KMS-11 (cell line): ENCODE measurements around the gene MYO3B.
"Not testable (repeated sequence)": the region's sequence is repeated elsewhere in the genome, so short reads cannot be mapped to it uniquely, and the experiment has no call there.

Source experiments
- H2AFZ ChIP-seq: fragments of 200-600 bp; sonication (generic); 2 replicates; pipeline ENCODE4 v1.6.1; 2016; ENCODE audit warnings: antibody characterized with exemption, mixed run types, low read depth
- H3K27ac ChIP-seq: fragments of 200-600 bp; sonication (generic); 2 replicates; pipeline ENCODE4 v1.6.1; 2016; ENCODE audit warnings: mild to moderate bottlenecking, mixed run types
- H3K27me3 ChIP-seq: fragments of 200-600 bp; sonication (generic); 2 replicates; pipeline ENCODE4 v1.6.1; 2017; ENCODE audit warnings: mild to moderate bottlenecking, low read depth, mixed run types, moderate library complexity; ENCODE audit not compliant: insufficient read depth
- H3K36me3 ChIP-seq: fragments of 200-600 bp; sonication (generic); 2 replicates; pipeline ENCODE4 v1.6.1; 2017; ENCODE audit warnings: mild to moderate bottlenecking, mixed run types; ENCODE audit not compliant: insufficient read depth
- H3K4me1 ChIP-seq: fragments of 200-600 bp; sonication (generic); 2 replicates; pipeline ENCODE4 v1.6.1; 2016; ENCODE audit warnings: mild to moderate bottlenecking, low read depth, mixed run types; ENCODE audit not compliant: poor library complexity, severe bottlenecking
- H3K4me2 ChIP-seq: fragments of 200-600 bp; sonication (generic); 2 replicates; pipeline ENCODE4 v1.7.0; 2016; ENCODE audit warnings: mild to moderate bottlenecking, mixed run types
- H3K4me3 ChIP-seq: fragments of 200-600 bp; sonication (generic); IDR thresholded peaks from 2 replicates; pipeline ENCODE4 v1.6.1; 2017; ENCODE audit warnings: low read depth, low read length, mixed read lengths; ENCODE audit not compliant: insufficient read depth
- H3K79me2 ChIP-seq: fragments of 200-600 bp; sonication (generic); 2 replicates; pipeline ENCODE4 v1.6.1; 2016; ENCODE audit warnings: low read depth, mixed run types; ENCODE audit not compliant: insufficient read depth
- H3K9ac ChIP-seq: fragments of 200-600 bp; sonication (generic); 2 replicates; pipeline ENCODE4 v1.6.1; 2016; ENCODE audit warnings: mild to moderate bottlenecking, mixed run types
- H4K20me1 ChIP-seq: fragments of 200-600 bp; sonication (generic); 2 replicates; pipeline ENCODE4 v1.6.1; 2016; ENCODE audit warnings: mild to moderate bottlenecking, mixed run types; ENCODE audit not compliant: insufficient read depth
- CTCF ChIP-seq: fragments of 200-600 bp; sonication (generic); conservative IDR thresholded peaks from 2 replicates; pipeline ENCODE4 v1.6.1; 2017; ENCODE audit warnings: low read depth, mild to moderate bottlenecking, antibody characterized with exemption, low read length, moderate library complexity, mixed read lengths

Gene MYO3B

GRCh38 chr2:170665743-170666142 lies 487.8 kb downstream of the MYO3B start:
- Histone ChIP-seq H2AFZ (no peak overlapping the region), H3K27ac (no peak overlapping the region), H3K36me3 (no peaks in the 10 kb centered on the region), H3K79me2 (no peaks in the 10 kb centered on the region), H4K20me1 (no peaks in the 10 kb centered on the region), H3K4me3 (no peak overlapping the region), H3K4me2 (no peak overlapping the region), H3K9ac (no peak overlapping the region), H3K27me3 (no peaks in the 10 kb centered on the region), H3K4me1 (no peaks in the 10 kb centered on the region)
- TF ChIP-seq CTCF, result no peak

- Histone ChIP-seq H3K79me2 (no peaks in the 10 kb centered on the region), H2AFZ (no peak overlapping the region), H3K27me3 (no peaks in the 10 kb centered on the region), H3K4me1 (no peaks in the 10 kb centered on the region), H3K36me3 (no peaks in the 10 kb centered on the region), H4K20me1 (no peaks in the 10 kb centered on the region), H3K27ac (no peak overlapping the region), H3K4me3 (no peak overlapping the region), H3K4me2 (no peak overlapping the region), H3K9ac (no peak overlapping the region)
- TF ChIP-seq CTCF, result no peak
Observed at GRCh38 chr2:170669909-170670308, 492.0 kb downstream of the MYO3B start.

- no peak overlapping the region for H2AFZ ChIP-seq
- H3K4me2 ChIP-seq, result no peak overlapping the region
- H3K27ac ChIP-seq, result no peak overlapping the region
- no peaks in the 10 kb centered on the region for H3K36me3 ChIP-seq
- no peak overlapping the region for H3K4me3 ChIP-seq
- H3K4me1 ChIP-seq, result no peaks in the 10 kb centered on the region
- H3K27me3 ChIP-seq, result no peaks in the 10 kb centered on the region
- no peaks in the 10 kb centered on the region for H3K79me2 ChIP-seq
- H4K20me1 ChIP-seq, result no peaks in the 10 kb centered on the region
- no peak for TF ChIP-seq CTCF
- no peak overlapping the region for H3K9ac ChIP-seq
Observed at GRCh38 chr2:170670651-170671050, 492.7 kb downstream of the MYO3B start.

GRCh38 chr2:170671079-170671478 lies 493.1 kb downstream of the MYO3B start:
- Histone ChIP-seq H3K27me3 (no peaks in the 10 kb centered on the region), H3K79me2 (no peaks in the 10 kb centered on the region), H3K36me3 (no peaks in the 10 kb centered on the region), H3K4me3 (no peak overlapping the region), H3K9ac (no peak overlapping the region), H3K4me2 (no peak overlapping the region), H2AFZ (no peak overlapping the region), H3K4me1 (no peaks in the 10 kb centered on the region), H4K20me1 (no peaks in the 10 kb centered on the region), H3K27ac (no peak overlapping the region)
- TF ChIP-seq CTCF, result no peak

- not testable (repeated sequence) for H3K27ac ChIP-seq, H3K9ac ChIP-seq, H3K79me2 ChIP-seq, H3K4me3 ChIP-seq, H3K27me3 ChIP-seq, H3K4me1 ChIP-seq, H2AFZ ChIP-seq, H4K20me1 ChIP-seq, H3K36me3 ChIP-seq, H3K4me2 ChIP-seq
Observed at GRCh38 chr2:170674282-170674681, 496.3 kb downstream of the MYO3B start.
